ENCODE results near the gene NRN1L. TPM values are rescaled to one million over a fixed set of nuclear protein-coding genes. Genes with fewer than 3 reads are reported as not detected.

The NRN1L gene
- total and polyA plus RNA-seq, 2 donors (not counting 1 experiment from before 2014, with no cell fraction given), result 0.10 to 0.17 TPM

DNA sequence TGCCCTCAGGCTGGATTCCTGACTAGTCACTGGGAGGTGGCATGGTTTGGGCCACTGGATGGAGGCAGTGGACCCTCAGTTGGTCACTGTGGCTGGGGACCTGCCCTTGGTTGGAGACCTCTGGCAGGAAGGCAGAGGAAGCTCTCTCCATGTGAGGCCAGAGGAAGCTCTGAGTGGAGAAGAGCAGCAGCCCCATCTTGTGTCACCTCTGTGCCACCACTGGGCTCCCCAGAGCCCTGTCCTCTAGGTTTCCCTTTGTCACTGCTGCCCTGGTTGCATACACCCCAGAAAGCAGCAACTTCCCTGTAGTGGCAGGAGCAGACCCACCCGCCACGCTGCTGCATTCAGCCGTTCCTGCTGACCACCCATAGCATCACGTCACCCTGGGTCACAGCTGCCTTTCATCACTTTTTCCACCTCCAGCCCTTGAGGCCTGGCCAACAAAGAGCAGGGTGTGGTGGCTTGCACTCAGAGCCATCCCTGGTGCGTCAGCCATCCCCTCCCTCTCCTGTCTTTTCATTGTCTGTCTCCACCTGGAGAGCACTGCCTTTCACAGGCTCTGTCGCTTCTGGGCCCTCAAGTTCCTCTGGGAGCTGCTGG lies 35.0 kb downstream of the NRN1L start:
- Histone ChIP-seq H3K79me2 (ENCODE audit: control insufficient read depth, insufficient read depth, low read length) (peaks cover 9% of the 10 kb centered on the region), H3K9me3 (ENCODE audit: control insufficient read depth, insufficient read depth, low read depth, low read length) (no peaks in the 10 kb centered on the region), H2AFZ (ENCODE audit: low read length) (no peak overlapping the region), H3K27ac (ENCODE audit: insufficient read depth, low read length) (no peak overlapping the region), H3K9ac (ENCODE audit: insufficient read depth, low read length) (no peak overlapping the region), H3K4me1 (ENCODE audit: control insufficient read depth, extremely low read depth, insufficient read depth, low read length) (peaks cover 16% of the 10 kb centered on the region), H3K36me3 (ENCODE audit: control insufficient read depth, insufficient read depth, low read length) (peaks cover 1% of the 10 kb centered on the region), H3K4me3 (replicated peaks in 1 of 4; ENCODE audit: control extremely low read depth in 1 of 4, insufficient read depth in 1 of 4, low read depth in 3 of 4, low read length in 4 of 4) (no peak overlapping the region), H4K20me1 (ENCODE audit: control insufficient read depth, extremely low read depth, insufficient read depth, low read length) (peaks cover 2% of the 10 kb centered on the region), H3K4me2 (ENCODE audit: extremely low read depth, insufficient read depth, low read length) (no peak overlapping the region), H3K27me3 (ENCODE audit: control insufficient read depth, insufficient read depth, low read length) (no peaks in the 10 kb centered on the region)
- DNase-seq (ENCODE audit: low read depth in 2 of 2), result no peak
- TF ChIP-seq CTCF (conservative IDR thresholded peaks at IDR 0.05 in 1 of 2, IDR thresholded peaks at IDR 0.05 in 1 of 2; ENCODE audit: low read depth in 1 of 2, low read length in 2 of 2) (no peak), EZH2 (IDR thresholded peaks at IDR 0.05; ENCODE audit: low read length, missing control alignments) (no peak)

GRCh38 chr16:67922221-67922620 lies 37.5 kb downstream of the NRN1L start:
- no peak for DNase-seq (ENCODE audit: low read depth in 2 of 2)
- Histone ChIP-seq H3K79me2 (ENCODE audit: control insufficient read depth, insufficient read depth, low read length) (peaks cover 9% of the 10 kb centered on the region), H3K27ac (ENCODE audit: insufficient read depth, low read length) (no peak overlapping the region), H3K4me3 (replicated peaks in 1 of 4; ENCODE audit: control extremely low read depth in 1 of 4, insufficient read depth in 1 of 4, low read depth in 3 of 4, low read length in 4 of 4) (no peak overlapping the region), H4K20me1 (ENCODE audit: control insufficient read depth, extremely low read depth, insufficient read depth, low read length) (peaks cover 2% of the 10 kb centered on the region), H3K36me3 (ENCODE audit: control insufficient read depth, insufficient read depth, low read length) (peaks cover 1% of the 10 kb centered on the region), H3K4me2 (ENCODE audit: extremely low read depth, insufficient read depth, low read length) (no peak overlapping the region), H3K27me3 (ENCODE audit: control insufficient read depth, insufficient read depth, low read length) (no peaks in the 10 kb centered on the region), H3K9me3 (ENCODE audit: control insufficient read depth, insufficient read depth, low read depth, low read length) (no peaks in the 10 kb centered on the region), H3K9ac (ENCODE audit: insufficient read depth, low read length) (no peak overlapping the region), H3K4me1 (ENCODE audit: control insufficient read depth, extremely low read depth, insufficient read depth, low read length) (peaks cover 11% of the 10 kb centered on the region), H2AFZ (ENCODE audit: low read length) (no peak overlapping the region)
- TF ChIP-seq EZH2 (IDR thresholded peaks at IDR 0.05; ENCODE audit: low read length, missing control alignments) (no peak), CTCF (conservative IDR thresholded peaks at IDR 0.05 in 1 of 2, IDR thresholded peaks at IDR 0.05 in 1 of 2; ENCODE audit: low read depth in 1 of 2, low read length in 2 of 2) (no peak)

DNA sequence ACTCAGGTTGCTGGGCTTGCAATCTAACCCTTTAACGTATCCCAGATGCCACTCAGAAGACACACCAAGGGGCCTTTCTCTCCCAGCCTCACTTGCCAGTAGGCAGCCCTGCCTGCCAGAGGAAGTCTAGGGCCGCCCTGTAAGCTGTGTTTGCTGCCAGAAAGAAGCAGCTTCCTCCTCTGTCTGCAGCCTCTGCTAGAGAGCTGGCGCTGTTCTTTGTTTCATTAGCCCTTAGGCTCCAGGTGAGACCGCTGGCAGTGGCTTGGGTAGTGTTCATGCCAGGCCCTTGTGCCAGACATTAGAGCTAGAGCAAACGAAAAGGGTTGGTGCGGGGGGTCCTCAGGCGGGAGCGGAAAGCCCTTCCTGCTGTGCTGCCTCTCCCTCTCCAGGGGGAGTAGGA lies 38.1 kb downstream of the NRN1L start:
- no peak for DNase-seq (ENCODE audit: low read depth in 2 of 2)
- H3K27me3 ChIP-seq (ENCODE audit: control insufficient read depth, insufficient read depth, low read length), result no peaks in the 10 kb centered on the region
- H3K4me3 ChIP-seq (replicated peaks in 1 of 4; ENCODE audit: control extremely low read depth in 1 of 4, insufficient read depth in 1 of 4, low read depth in 3 of 4, low read length in 4 of 4), result no peak overlapping the region
- H3K9ac ChIP-seq (ENCODE audit: insufficient read depth, low read length), result no peak overlapping the region
- no peak overlapping the region for H3K27ac ChIP-seq (ENCODE audit: insufficient read depth, low read length)
- peaks cover 2% of the 10 kb centered on the region for H4K20me1 ChIP-seq (ENCODE audit: control insufficient read depth, extremely low read depth, insufficient read depth, low read length)
- H3K36me3 ChIP-seq (ENCODE audit: control insufficient read depth, insufficient read depth, low read length), result peaks cover 3% of the 10 kb centered on the region
- H2AFZ ChIP-seq (ENCODE audit: low read length), result no peak overlapping the region
- peaks cover 9% of the 10 kb centered on the region for H3K79me2 ChIP-seq (ENCODE audit: control insufficient read depth, insufficient read depth, low read length)
- H3K4me2 ChIP-seq (ENCODE audit: extremely low read depth, insufficient read depth, low read length), result no peak overlapping the region
- no peaks in the 10 kb centered on the region for H3K9me3 ChIP-seq (ENCODE audit: control insufficient read depth, insufficient read depth, low read depth, low read length)
- H3K4me1 ChIP-seq (ENCODE audit: control insufficient read depth, extremely low read depth, insufficient read depth, low read length), result peaks cover 6% of the 10 kb centered on the region
- no peak for TF ChIP-seq EZH2 (IDR thresholded peaks at IDR 0.05; ENCODE audit: low read length, missing control alignments)
- TF ChIP-seq CTCF (conservative IDR thresholded peaks at IDR 0.05 in 1 of 2, IDR thresholded peaks at IDR 0.05 in 1 of 2; ENCODE audit: low read depth in 1 of 2, low read length in 2 of 2), result no peak
